NB4 (cell line): ENCODE data around the gene CHST6.

ENCODE experiments used
- CTCF ChIP-seq: IDR thresholded peaks from one replicate; pipeline ENCODE4 v1.5.1; 2012; ENCODE audit warnings: low read depth, low read length
- MAX ChIP-seq: IDR thresholded peaks from 2 replicates; pipeline ENCODE4 v1.6.1; 2011; ENCODE audit warnings: low read depth, low read length
- MYC ChIP-seq: IDR thresholded peaks from 2 replicates; pipeline ENCODE4 v1.6.1; 2011; ENCODE audit warnings: low read depth, low read length

GRCh38 chr16:75534560-75535205 is 39.4 kb upstream of the CHST6 start:
- TF ChIP-seq CTCF (no peak), MAX (no peak), MYC (no peak)
